ENCODE data around the gene MXD1. TPM values are rescaled to one million over a fixed set of nuclear protein-coding genes. Genes with fewer than 3 reads are reported as not detected.

MXD1 gene
- polyA plus RNA-seq, 1 donor (not counting 4 experiments of a cell fraction or from before 2014, with no cell fraction given): 15.9 TPM

- Histone ChIP-seq H3K4me1 (ENCODE audit: control insufficient read depth, extremely low read depth, insufficient read depth, low read length) (no peaks in the 10 kb centered on the region), H3K27ac (ENCODE audit: control insufficient read depth, insufficient read depth, low read length) (no peak overlapping the region), H3K27me3 (ENCODE audit: control insufficient read depth, extremely low read depth, insufficient read depth, low read length) (no peaks in the 10 kb centered on the region), H3K4me2 (ENCODE audit: control insufficient read depth, extremely low read depth, insufficient read depth, low read depth, low read length) (no peak overlapping the region), H3K9ac (ENCODE audit: control insufficient read depth, extremely low read depth, insufficient read depth, low read length) (no peak overlapping the region), H3K4me3 (ENCODE audit: control insufficient read depth in 2 of 3, extremely low read depth in 1 of 3, insufficient read depth in 2 of 3, low read depth in 1 of 3, low read length in 3 of 3) (no peak overlapping the region), H3K9me1 (ENCODE audit: control insufficient read depth, extremely low read depth, insufficient read depth, low read length) (no peaks in the 10 kb centered on the region), H3K36me3 (ENCODE audit: control insufficient read depth in 2 of 2, extremely low read depth in 1 of 2, insufficient read depth in 2 of 2, low read length in 2 of 2) (no peaks in the 10 kb centered on the region), H4K20me1 (ENCODE audit: control insufficient read depth, extremely low read depth, insufficient read depth, low read length) (no peaks in the 10 kb centered on the region), H3K9me3 (ENCODE audit: control insufficient read depth, low read depth, low read length) (no peaks in the 10 kb centered on the region), H2AFZ (ENCODE audit: control insufficient read depth, low read length) (no peak overlapping the region), H3K79me2 (ENCODE audit: control insufficient read depth, insufficient read depth, low read length) (no peaks in the 10 kb centered on the region)
- TF ChIP-seq EZH2 (IDR thresholded peaks at IDR 0.05; ENCODE audit: low read length) (no peak), CTCF (optimal IDR thresholded peaks at IDR 0.05 in 1 of 3, IDR thresholded peaks at IDR 0.05 in 1 of 3, conservative IDR thresholded peaks at IDR 0.05 in 1 of 3; ENCODE audit: extremely low read depth in 1 of 3, insufficient read depth in 2 of 3, low read length in 3 of 3) (no peak)
- no peak for FAIRE-seq
- dilution Hi-C loops (cut with MboI; ENCODE audit: extremely low pct_ligation_motif_present, low sequenced_read_pairs): no loop called here
- DNase-seq (ENCODE audit: low read depth, low spot score): no peak
These were observed 43.1 kb downstream of the MXD1 start for GRCh38 chr2:69957965-69958364.

GRCh38 chr2:69958480-69958879 is 43.6 kb downstream of the MXD1 start:
- FAIRE-seq (no peak), DNase-seq (ENCODE audit: low read depth, low spot score) (no peak)
- Histone ChIP-seq H2AFZ (ENCODE audit: control insufficient read depth, low read length) (no peak overlapping the region), H4K20me1 (ENCODE audit: control insufficient read depth, extremely low read depth, insufficient read depth, low read length) (no peaks in the 10 kb centered on the region), H3K4me2 (ENCODE audit: control insufficient read depth, extremely low read depth, insufficient read depth, low read depth, low read length) (no peak overlapping the region), H3K27me3 (ENCODE audit: control insufficient read depth, extremely low read depth, insufficient read depth, low read length) (no peaks in the 10 kb centered on the region), H3K27ac (ENCODE audit: control insufficient read depth, insufficient read depth, low read length) (no peak overlapping the region), H3K36me3 (ENCODE audit: control insufficient read depth in 2 of 2, extremely low read depth in 1 of 2, insufficient read depth in 2 of 2, low read length in 2 of 2) (no peaks in the 10 kb centered on the region), H3K9me1 (ENCODE audit: control insufficient read depth, extremely low read depth, insufficient read depth, low read length) (no peaks in the 10 kb centered on the region), H3K4me3 (ENCODE audit: control insufficient read depth in 2 of 3, extremely low read depth in 1 of 3, insufficient read depth in 2 of 3, low read depth in 1 of 3, low read length in 3 of 3) (no peak overlapping the region), H3K79me2 (ENCODE audit: control insufficient read depth, insufficient read depth, low read length) (no peaks in the 10 kb centered on the region), H3K9me3 (ENCODE audit: control insufficient read depth, low read depth, low read length) (no peaks in the 10 kb centered on the region), H3K9ac (ENCODE audit: control insufficient read depth, extremely low read depth, insufficient read depth, low read length) (no peak overlapping the region), H3K4me1 (ENCODE audit: control insufficient read depth, extremely low read depth, insufficient read depth, low read length) (no peaks in the 10 kb centered on the region)
- no peak for TF ChIP-seq EZH2 (IDR thresholded peaks at IDR 0.05; ENCODE audit: low read length)
- TF ChIP-seq CTCF (optimal IDR thresholded peaks at IDR 0.05 in 1 of 3, IDR thresholded peaks at IDR 0.05 in 1 of 3, conservative IDR thresholded peaks at IDR 0.05 in 1 of 3; ENCODE audit: extremely low read depth in 1 of 3, insufficient read depth in 2 of 3, low read length in 3 of 3): no peak
- dilution Hi-C loops (cut with MboI; ENCODE audit: extremely low pct_ligation_motif_present, low sequenced_read_pairs): no loop called here

All from keratinocyte (primary cell).